ENCODE data around the gene SKI. TPM values are rescaled to one million over a fixed set of nuclear protein-coding genes. Genes with fewer than 3 reads are reported as not detected.
A peak's percentile ranks its signal among the peaks of the same experiment; 100 is the strongest.

Gene SKI
- total and polyA plus RNA-seq, 2 of the 4 experiments (the other 2 are of a cell fraction): 2.3 to 20.1 TPM

DNA sequence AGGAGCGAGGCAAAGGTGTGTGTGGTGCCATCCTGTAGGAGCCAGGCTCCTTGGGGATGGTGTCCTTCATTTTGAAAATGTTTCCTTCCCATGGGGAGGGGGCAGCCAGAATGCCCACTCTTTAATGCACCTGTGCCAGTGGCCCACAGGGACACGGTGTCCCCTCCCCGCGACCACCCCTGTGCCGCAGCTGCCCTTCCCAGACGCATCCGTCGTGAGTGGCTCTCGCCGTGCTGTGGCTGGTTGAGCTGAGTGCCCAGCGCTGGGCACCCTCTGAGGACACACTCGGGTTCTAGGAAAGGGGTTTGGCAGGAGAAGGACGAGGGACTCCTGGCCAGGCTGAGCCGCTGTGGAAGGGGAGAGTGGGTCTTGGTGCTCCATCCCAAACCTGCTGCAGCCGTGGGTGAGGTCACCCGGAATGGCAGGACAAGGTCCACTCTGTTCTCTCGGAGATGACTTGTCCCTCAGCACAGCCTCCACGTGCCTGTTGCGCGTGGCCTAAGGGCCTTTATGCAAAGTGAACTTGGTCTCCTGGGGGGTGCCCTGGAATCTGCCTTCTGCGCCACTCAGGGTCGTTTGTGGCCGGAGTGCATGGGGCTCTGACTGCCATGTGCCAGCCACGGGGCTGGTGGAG is 74.3 kb downstream of the SKI start:
- CTCF ChIA-PET: no interaction called here
- Histone ChIP-seq H3K9ac (ENCODE audit: low read depth, low read length) (no peak overlapping the region), H2BK120ac (ENCODE audit: low read depth, low read length) (no peak overlapping the region), H3K18ac (ENCODE audit: low read depth, low read length) (no peak overlapping the region), H3K4ac (ENCODE audit: low read depth, low read length) (no peak overlapping the region), H3K14ac (replicated peaks; ENCODE audit: low read depth, low read length) (no peak overlapping the region), H3K23ac (ENCODE audit: low read depth, low read length) (no peak overlapping the region), H4K91ac (ENCODE audit: insufficient read depth, low read depth, low read length) (no peak overlapping the region), H2BK15ac (ENCODE audit: low read depth, low read length) (no peak overlapping the region), H3K36me3 (ENCODE audit: control insufficient read depth, insufficient read depth, low read length) (peaks cover 45% of the 10 kb centered on the region; the same call in 1 of the 2 replicates), H2AFZ (replicated peaks; ENCODE audit: low read length, poor library complexity) (no peak overlapping the region), H4K20me1 (ENCODE audit: insufficient read depth, low read length) (peaks cover 65% of the 10 kb centered on the region), H3K56ac (ENCODE audit: extremely low read depth, insufficient read depth, low read length) (no peak overlapping the region), H2BK5ac (ENCODE audit: low read depth, low read length, poor library complexity, severe bottlenecking) (no peak overlapping the region), H3K9me1 (ENCODE audit: insufficient read depth, low read length) (peaks cover 11% of the 10 kb centered on the region), H2AK9ac (replicated peaks; ENCODE audit: low read depth, low read length, poor library complexity) (no peak overlapping the region), H3K4me3 (ENCODE audit: insufficient read depth, low read depth, low read length) (no peak overlapping the region), H2BK20ac (ENCODE audit: low read depth, low read length) (no peak overlapping the region), H3K27ac (ENCODE audit: insufficient read depth, low read length) (no peak overlapping the region), H2AK5ac (ENCODE audit: low read depth, low read length) (0 out of 2 replicates have a peak overlapping the region, but pooled peaks have one; percentile 0), H3K9me3 (ENCODE audit: control insufficient read depth, insufficient read depth, low read length) (no peaks in the 10 kb centered on the region), H3K4me1 (ENCODE audit: control insufficient read depth, insufficient read depth, low read length) (peaks cover 24% of the 10 kb centered on the region), H3K27me3 (ENCODE audit: control insufficient read depth, insufficient read depth, low read length) (no peaks in the 10 kb centered on the region), H3K4me2 (ENCODE audit: low read depth, low read length) (no peak overlapping the region), H3K79me1 (ENCODE audit: low read depth in 1 of 2, low read length in 2 of 2) (peaks cover 5 to 71% of the 10 kb centered on the region in 2 experiments), H4K5ac (ENCODE audit: low read depth, low read length) (no peak overlapping the region), H4K8ac (ENCODE audit: low read depth in 2 of 2, low read length in 2 of 2) (no peak overlapping the region)
- intact Hi-C loops (cut with micrococcal nuclease): no loop called here
- DNase-seq: no peak
- POLR2A ChIA-PET (ENCODE audit: unreplicated experiment): no interaction called here
- TF ChIP-seq, protein P1, sequence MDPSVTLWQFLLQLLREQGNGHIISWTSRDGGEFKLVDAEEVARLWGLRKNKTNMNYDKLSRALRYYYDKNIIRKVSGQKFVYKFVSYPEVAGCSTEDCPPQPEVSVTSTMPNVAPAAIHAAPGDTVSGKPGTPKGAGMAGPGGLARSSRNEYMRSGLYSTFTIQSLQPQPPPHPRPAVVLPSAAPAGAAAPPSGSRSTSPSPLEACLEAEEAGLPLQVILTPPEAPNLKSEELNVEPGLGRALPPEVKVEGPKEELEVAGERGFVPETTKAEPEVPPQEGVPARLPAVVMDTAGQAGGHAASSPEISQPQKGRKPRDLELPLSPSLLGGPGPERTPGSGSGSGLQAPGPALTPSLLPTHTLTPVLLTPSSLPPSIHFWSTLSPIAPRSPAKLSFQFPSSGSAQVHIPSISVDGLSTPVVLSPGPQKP (IDR thresholded peaks at IDR 0.05; ENCODE audit: borderline replicate concordance, low read depth, low read length): no peak
- TF ChIP-seq SMC3 (IDR thresholded peaks at IDR 0.05; ENCODE audit: low read depth, low read length): no peak
- no peak for TF ChIP-seq MAZ (IDR thresholded peaks at IDR 0.05; ENCODE audit: borderline replicate concordance, low read depth, low read length)
- TF ChIP-seq, protein P2, sequence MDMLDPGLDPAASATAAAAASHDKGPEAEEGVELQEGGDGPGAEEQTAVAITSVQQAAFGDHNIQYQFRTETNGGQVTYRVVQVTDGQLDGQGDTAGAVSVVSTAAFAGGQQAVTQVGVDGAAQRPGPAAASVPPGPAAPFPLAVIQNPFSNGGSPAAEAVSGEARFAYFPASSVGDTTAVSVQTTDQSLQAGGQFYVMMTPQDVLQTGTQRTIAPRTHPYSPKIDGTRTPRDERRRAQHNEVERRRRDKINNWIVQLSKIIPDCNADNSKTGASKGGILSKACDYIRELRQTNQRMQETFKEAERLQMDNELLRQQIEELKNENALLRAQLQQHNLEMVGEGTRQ (IDR thresholded peaks at IDR 0.05; ENCODE audit: low read depth, low read length): no peak
- no peak for TF ChIP-seq CEBPB (IDR thresholded peaks at IDR 0.05; ENCODE audit: low read depth, low read length)
- TF ChIP-seq BHLHE40 (IDR thresholded peaks at IDR 0.05; ENCODE audit: low read depth, low read length): no peak
- no peak for TF ChIP-seq CHD1 (IDR thresholded peaks at IDR 0.05; ENCODE audit: low read depth, low read length)
- no peak for TF ChIP-seq RFX5 (IDR thresholded peaks at IDR 0.05; ENCODE audit: low read depth, low read length)
- no peak for TF ChIP-seq MAFK (IDR thresholded peaks at IDR 0.05; ENCODE audit: low read depth, low read length)
- no peak for TF ChIP-seq RCOR1 (IDR thresholded peaks at IDR 0.05; ENCODE audit: insufficient replicate concordance, low read length)
- TF ChIP-seq FOS (IDR thresholded peaks at IDR 0.05; ENCODE audit: low read depth, low read length): no peak
- TF ChIP-seq NFE2L2 (IDR thresholded peaks at IDR 0.05; ENCODE audit: low read depth, low read length): no peak
- TF ChIP-seq, protein P3, sequence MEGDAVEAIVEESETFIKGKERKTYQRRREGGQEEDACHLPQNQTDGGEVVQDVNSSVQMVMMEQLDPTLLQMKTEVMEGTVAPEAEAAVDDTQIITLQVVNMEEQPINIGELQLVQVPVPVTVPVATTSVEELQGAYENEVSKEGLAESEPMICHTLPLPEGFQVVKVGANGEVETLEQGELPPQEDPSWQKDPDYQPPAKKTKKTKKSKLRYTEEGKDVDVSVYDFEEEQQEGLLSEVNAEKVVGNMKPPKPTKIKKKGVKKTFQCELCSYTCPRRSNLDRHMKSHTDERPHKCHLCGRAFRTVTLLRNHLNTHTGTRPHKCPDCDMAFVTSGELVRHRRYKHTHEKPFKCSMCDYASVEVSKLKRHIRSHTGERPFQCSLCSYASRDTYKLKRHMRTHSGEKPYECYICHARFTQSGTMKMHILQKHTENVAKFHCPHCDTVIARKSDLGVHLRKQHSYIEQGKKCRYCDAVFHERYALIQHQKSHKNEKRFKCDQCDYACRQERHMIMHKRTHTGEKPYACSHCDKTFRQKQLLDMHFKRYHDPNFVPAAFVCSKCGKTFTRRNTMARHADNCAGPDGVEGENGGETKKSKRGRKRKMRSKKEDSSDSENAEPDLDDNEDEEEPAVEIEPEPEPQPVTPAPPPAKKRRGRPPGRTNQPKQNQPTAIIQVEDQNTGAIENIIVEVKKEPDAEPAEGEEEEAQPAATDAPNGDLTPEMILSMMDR (conservative IDR thresholded peaks at IDR 0.05; ENCODE audit: low read depth, low read length): no peak
- no peak for TF ChIP-seq MXI1 (IDR thresholded peaks at IDR 0.05; ENCODE audit: borderline replicate concordance, low read depth, low read length)
- no peak for TF ChIP-seq POLR2A (IDR thresholded peaks at IDR 0.05; ENCODE audit: low read depth, low read length)
- TF ChIP-seq RAD21 (IDR thresholded peaks at IDR 0.05; ENCODE audit: low read length): no peak
- ATAC-seq (ENCODE audit: low read depth): no peak
- in situ Hi-C loops (cut with MboI; ENCODE audit: low sequenced_read_pairs): no loop called here
- WGBS, 2 experiments (ENCODE audit: extremely low coverage in 2 of 2, insufficient read length in 1 of 2): 97% methylated on average over 9 of the region's 24 CpGs; no CpG with 5 or more reads in 1 of the 2 experiments
- no TSS peak for BruUV-seq (replicated peaks)
- dilution Hi-C loops (cut with HindIII; ENCODE audit: low sequenced_read_pairs, unreplicated experiment): no loop called here
